Trophoblast cell (in vitro differentiated cells and primary cell): ENCODE data around the gene DRC7.

ENCODE experiments used
- DNase-seq, 2 donors: peaks; one replicate each; pipeline ENCODE4 v3.0.0-alpha.2; 2016
- H2AFZ ChIP-seq: 2 replicates; pipeline ENCODE4 v1.6.1; 2013; ENCODE audit warnings: low read length, moderate library complexity, mild to moderate bottlenecking; ENCODE audit not compliant: insufficient read depth, poor library complexity
- H2AK5ac ChIP-seq: 2 replicates; pipeline ENCODE4 v1.6.1; 2013; ENCODE audit warnings: mild to moderate bottlenecking, low read length
- H2BK120ac ChIP-seq: 2 replicates; pipeline ENCODE4 v1.6.1; 2013; ENCODE audit warnings: low read length, mild to moderate bottlenecking, moderate library complexity; ENCODE audit not compliant: insufficient read depth, poor library complexity
- H2BK12ac ChIP-seq: 2 replicates; pipeline ENCODE4 v1.6.1; 2013; ENCODE audit warnings: mild to moderate bottlenecking, low read length, moderate library complexity
- H2BK5ac ChIP-seq: 2 replicates; pipeline ENCODE4 v1.6.1; 2013; ENCODE audit warnings: low read length, low read depth, moderate library complexity, mild to moderate bottlenecking; ENCODE audit not compliant: poor library complexity
- H3K14ac ChIP-seq: 2 replicates; pipeline ENCODE4 v1.6.1; 2013; ENCODE audit warnings: mild to moderate bottlenecking, low read length
- H3K18ac ChIP-seq: 2 replicates; pipeline ENCODE4 v1.6.1; 2013; ENCODE audit warnings: mild to moderate bottlenecking, low read length
- H3K23ac ChIP-seq: 2 replicates; pipeline ENCODE4 v1.6.1; 2013; ENCODE audit warnings: low read length
- H3K27ac ChIP-seq: 2 replicates; pipeline ENCODE4 v1.5.1; 2013; ENCODE audit warnings: low read depth, mild to moderate bottlenecking, inconsistent platforms, low read length, moderate library complexity
- H3K27me3 ChIP-seq: 2 replicates; pipeline ENCODE4 v1.6.1; 2013; ENCODE audit warnings: inconsistent platforms, mild to moderate bottlenecking, low read length, moderate library complexity; ENCODE audit not compliant: insufficient read depth
- H3K36me3 ChIP-seq, 2 experiments: 1 replicate in 1 of 2; 2 replicates in 1 of 2; pipeline ENCODE4 v1.6.1; 2013; ENCODE audit warnings: low read length in 2 of 2, mild to moderate bottlenecking in 2 of 2, moderate library complexity in 1 of 2; ENCODE audit not compliant: insufficient read depth in 2 of 2, control insufficient read depth in 1 of 2
- H3K4ac ChIP-seq: 2 replicates; pipeline ENCODE4 v1.6.1; 2013; ENCODE audit warnings: low read depth, mild to moderate bottlenecking, low read length, moderate library complexity
- H3K4me1 ChIP-seq, 2 experiments: 1 replicate in 1 of 2; 2 replicates in 1 of 2; pipeline ENCODE4 v1.6.1; 2013; ENCODE audit warnings: low read length in 2 of 2, mild to moderate bottlenecking in 2 of 2, moderate library complexity in 1 of 2; ENCODE audit not compliant: insufficient read depth in 2 of 2, control insufficient read depth in 1 of 2
- H3K4me2 ChIP-seq: 2 replicates; pipeline ENCODE4 v1.6.1; 2013; ENCODE audit warnings: inconsistent platforms, mild to moderate bottlenecking, low read length, moderate library complexity
- H3K4me3 ChIP-seq: 2 replicates; pipeline ENCODE4 v1.5.1; 2013; ENCODE audit warnings: mild to moderate bottlenecking, low read depth, low read length, inconsistent platforms
- H3K79me1 ChIP-seq: one replicate; pipeline ENCODE4 v1.6.1; 2013; ENCODE audit warnings: low read length
- H3K79me2 ChIP-seq: 2 replicates; pipeline ENCODE4 v1.6.1; 2013; ENCODE audit warnings: low read length, mild to moderate bottlenecking; ENCODE audit not compliant: control insufficient read depth, insufficient read depth, poor library complexity
- H3K9ac ChIP-seq: 2 replicates; pipeline ENCODE4 v1.6.1; 2013; ENCODE audit warnings: mild to moderate bottlenecking, low read length
- H3K9me3 ChIP-seq: 2 replicates; pipeline ENCODE4 v1.6.1; 2013; ENCODE audit warnings: low read depth, mild to moderate bottlenecking, control low read depth, inconsistent platforms, low read length; ENCODE audit not compliant: insufficient read depth
- H4K12ac ChIP-seq: 2 replicates; pipeline ENCODE4 v1.6.1; 2013; ENCODE audit warnings: low read depth, mild to moderate bottlenecking, low read length, moderate library complexity
- H4K8ac ChIP-seq: 2 replicates; pipeline ENCODE4 v1.6.1; 2013; ENCODE audit warnings: low read depth, mild to moderate bottlenecking, low read length, moderate library complexity
- H4K91ac ChIP-seq: one replicate; pipeline ENCODE4 v1.6.1; 2013; ENCODE audit warnings: low read depth, mild to moderate bottlenecking, low read length, moderate library complexity
- WGBS: extraction: QIAGEN DNeasy Blood & Tissue Kit; methylation state at CpG from one replicate; pipeline ENCODE4 v1.1.7; 2013; ENCODE audit warnings: missing lambda C conversion rate; ENCODE audit not compliant: insufficient read length, insufficient coverage; ENCODE audit errors: extremely low coverage; 5-methylcytosine and 5-hydroxymethylcytosine counted together

The DRC7 gene

GRCh38 chr16:57773019-57773418 is 78.4 kb downstream of the DRC7 start:
- Histone ChIP-seq H3K4me2 (no peak overlapping the region), H2BK12ac (no peak overlapping the region), H3K4me1 (peaks cover 2 to 7% of the 10 kb centered on the region in 2 experiments), H2AK5ac (no peak overlapping the region), H3K9ac (no peak overlapping the region), H2BK120ac (no peak overlapping the region), H2AFZ (no peak overlapping the region), H3K36me3 (peaks cover 34 to 41% of the 10 kb centered on the region in 2 experiments), H3K79me2 (no peaks in the 10 kb centered on the region), H3K18ac (no peak overlapping the region), H3K4me3 (peak overlapping the region; percentile 42), H3K14ac (no peak overlapping the region), H3K23ac (no peak overlapping the region), H2BK5ac (no peak overlapping the region), H3K27me3 (no peaks in the 10 kb centered on the region), H3K4ac (no peak overlapping the region), H3K27ac (no peak overlapping the region), H4K91ac (no peak overlapping the region), H3K9me3 (no peaks in the 10 kb centered on the region), H3K79me1 (no peaks in the 10 kb centered on the region), H4K12ac (no peak overlapping the region), H4K8ac (no peak overlapping the region)
- no peak for DNase-seq
- WGBS, result no CpG with 5 or more reads among the region's 11 CpGs

- Histone ChIP-seq H2AFZ (no peak overlapping the region), H4K91ac (no peak overlapping the region), H3K9ac (no peak overlapping the region), H2BK120ac (no peak overlapping the region), H3K23ac (no peak overlapping the region), H2AK5ac (no peak overlapping the region), H3K27me3 (no peaks in the 10 kb centered on the region), H3K14ac (no peak overlapping the region), H2BK12ac (no peak overlapping the region), H4K12ac (no peak overlapping the region), H3K4ac (no peak overlapping the region), H2BK5ac (no peak overlapping the region), H4K8ac (no peak overlapping the region), H3K18ac (no peak overlapping the region), H3K79me2 (no peaks in the 10 kb centered on the region), H3K4me1 (peaks cover 2 to 7% of the 10 kb centered on the region in 2 experiments), H3K36me3 (peaks cover 32 to 43% of the 10 kb centered on the region in 2 experiments), H3K4me3 (no peak overlapping the region), H3K79me1 (no peaks in the 10 kb centered on the region), H3K9me3 (no peaks in the 10 kb centered on the region), H3K27ac (no peak overlapping the region), H3K4me2 (no peak overlapping the region)
- WGBS, result no CpG with 5 or more reads among the region's 11 CpGs
- no peak for DNase-seq
Measured at GRCh38 chr16:57773655-57774295, 79.2 kb downstream of the DRC7 start.

- Histone ChIP-seq H3K9ac (no peak overlapping the region), H3K23ac (no peak overlapping the region), H4K8ac (no peak overlapping the region), H3K9me3 (no peaks in the 10 kb centered on the region), H3K4ac (no peak overlapping the region), H3K18ac (no peak overlapping the region), H2AK5ac (no peak overlapping the region), H3K79me2 (no peaks in the 10 kb centered on the region), H3K36me3 (peaks cover 23 to 34% of the 10 kb centered on the region in 2 experiments), H3K4me1 (peaks cover 2 to 7% of the 10 kb centered on the region in 2 experiments), H4K91ac (no peak overlapping the region), H2AFZ (no peak overlapping the region), H3K27ac (no peak overlapping the region), H2BK12ac (no peak overlapping the region), H3K14ac (no peak overlapping the region), H3K79me1 (no peaks in the 10 kb centered on the region), H2BK120ac (no peak overlapping the region), H3K4me3 (no peak overlapping the region), H4K12ac (no peak overlapping the region), H3K27me3 (no peaks in the 10 kb centered on the region), H3K4me2 (no peak overlapping the region), H2BK5ac (no peak overlapping the region)
- DNase-seq, result no peak
- WGBS, result no CpG with 5 or more reads among the region's 12 CpGs
Measured at GRCh38 chr16:57774705-57775285, 80.2 kb downstream of the DRC7 start.

GRCh38 chr16:57775661-57776469 is 81.3 kb downstream of the DRC7 start:
- no peak overlapping the region for H2AK5ac ChIP-seq
- H3K36me3 ChIP-seq, result peaks cover 12 to 24% of the 10 kb centered on the region in 2 experiments
- no peak overlapping the region for H3K4me2 ChIP-seq
- no peak overlapping the region for H3K14ac ChIP-seq
- no peak overlapping the region for H3K4me3 ChIP-seq
- no peak overlapping the region for H3K18ac ChIP-seq
- no peak overlapping the region for H3K27ac ChIP-seq
- no peak overlapping the region for H2BK120ac ChIP-seq
- no CpG with 5 or more reads among the region's 23 CpGs for WGBS
- H4K8ac ChIP-seq, result no peak overlapping the region
- no peaks in the 10 kb centered on the region for H3K27me3 ChIP-seq
- no peak overlapping the region for H3K23ac ChIP-seq
- H2AFZ ChIP-seq, result no peak overlapping the region
- H3K79me2 ChIP-seq, result no peaks in the 10 kb centered on the region
- H3K9me3 ChIP-seq, result no peaks in the 10 kb centered on the region
- H2BK5ac ChIP-seq, result no peak overlapping the region
- no peak overlapping the region for H3K4ac ChIP-seq
- DNase-seq, result peak in 1 of 2 donors; percentile 12
- H3K79me1 ChIP-seq, result no peaks in the 10 kb centered on the region
- H4K12ac ChIP-seq, result no peak overlapping the region
- peaks cover 2 to 7% of the 10 kb centered on the region in 2 experiments for H3K4me1 ChIP-seq
- no peak overlapping the region for H3K9ac ChIP-seq
- H4K91ac ChIP-seq, result no peak overlapping the region
- no peak overlapping the region for H2BK12ac ChIP-seq
